NCI-H187 treated with DMSO at 0.1 percent for 48 hours (cell line): ENCODE measurements around the gene DMXL1.
"Not testable (repeated sequence)": the region's sequence is repeated elsewhere in the genome, so short reads cannot be mapped to it uniquely, and the experiment has no call there.

Experiments used
- DNase-seq: peaks from one replicate; lab custom pipeline; 2025; lab: John Stamatoyannopoulos, UW

The DMXL1 gene

DNA sequence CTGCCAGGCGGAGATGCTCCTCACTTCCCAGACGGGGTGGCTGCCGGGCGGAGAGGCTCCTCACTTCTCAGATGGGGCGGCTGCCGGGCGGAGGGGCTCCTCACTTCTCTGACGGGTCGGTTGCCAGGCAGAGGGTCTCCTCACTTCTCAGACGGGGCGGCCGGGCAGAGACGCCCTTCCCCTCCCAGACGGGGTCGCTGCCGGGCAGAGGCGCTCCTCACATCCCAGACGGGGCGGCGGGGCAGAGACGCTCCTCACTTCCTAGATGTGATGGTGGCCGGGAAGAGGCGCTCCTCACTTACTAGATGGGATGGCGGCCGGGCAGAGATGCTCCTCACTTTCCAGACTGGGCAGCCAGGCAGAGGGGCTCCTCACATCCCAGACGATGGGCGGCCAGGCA is 51.6 kb downstream of the DMXL1 start:
- not testable (repeated sequence) for DNase-seq

DNA sequence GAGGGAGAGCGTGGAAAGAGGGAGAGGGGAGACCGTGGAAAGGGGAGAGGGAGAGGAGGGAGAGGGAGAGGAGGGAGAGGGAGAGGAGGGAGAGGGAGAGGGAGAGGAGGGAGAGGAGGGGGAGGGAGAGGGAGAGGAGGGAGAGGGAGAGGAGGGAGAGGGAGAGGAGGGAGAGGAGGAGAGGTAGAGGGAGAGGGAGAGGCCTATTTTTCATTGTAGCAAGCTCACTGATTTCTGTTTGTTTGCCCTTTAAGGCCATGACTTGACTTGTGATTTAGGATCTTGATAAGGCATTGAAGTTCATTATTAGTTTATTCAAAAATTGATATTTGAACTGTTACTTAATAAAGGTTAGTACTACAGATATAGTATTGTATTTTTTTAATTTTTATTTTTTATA is 52.4 kb downstream of the DMXL1 start:
- DNase-seq = no peak

DNA sequence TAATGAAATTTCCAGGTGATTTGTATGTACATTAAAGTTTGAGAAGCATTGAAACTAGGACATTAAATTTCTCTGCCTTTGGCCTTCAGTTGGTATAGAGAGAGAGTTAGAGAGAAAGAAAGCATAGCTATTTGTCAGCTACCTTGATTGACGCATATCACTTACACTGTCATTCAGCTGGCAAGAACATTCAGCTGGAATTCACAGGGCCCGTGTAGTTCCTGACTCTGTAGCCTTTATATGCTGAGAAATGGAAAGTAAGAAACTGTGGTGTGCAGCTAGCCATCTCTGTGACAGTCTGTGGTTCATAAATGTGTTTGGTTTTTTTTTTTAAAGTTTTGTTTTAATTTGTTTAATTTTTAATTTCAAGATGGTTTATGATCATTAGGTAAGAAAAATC is 58.9 kb downstream of the DMXL1 start:
- DNase-seq = no peak

DNA sequence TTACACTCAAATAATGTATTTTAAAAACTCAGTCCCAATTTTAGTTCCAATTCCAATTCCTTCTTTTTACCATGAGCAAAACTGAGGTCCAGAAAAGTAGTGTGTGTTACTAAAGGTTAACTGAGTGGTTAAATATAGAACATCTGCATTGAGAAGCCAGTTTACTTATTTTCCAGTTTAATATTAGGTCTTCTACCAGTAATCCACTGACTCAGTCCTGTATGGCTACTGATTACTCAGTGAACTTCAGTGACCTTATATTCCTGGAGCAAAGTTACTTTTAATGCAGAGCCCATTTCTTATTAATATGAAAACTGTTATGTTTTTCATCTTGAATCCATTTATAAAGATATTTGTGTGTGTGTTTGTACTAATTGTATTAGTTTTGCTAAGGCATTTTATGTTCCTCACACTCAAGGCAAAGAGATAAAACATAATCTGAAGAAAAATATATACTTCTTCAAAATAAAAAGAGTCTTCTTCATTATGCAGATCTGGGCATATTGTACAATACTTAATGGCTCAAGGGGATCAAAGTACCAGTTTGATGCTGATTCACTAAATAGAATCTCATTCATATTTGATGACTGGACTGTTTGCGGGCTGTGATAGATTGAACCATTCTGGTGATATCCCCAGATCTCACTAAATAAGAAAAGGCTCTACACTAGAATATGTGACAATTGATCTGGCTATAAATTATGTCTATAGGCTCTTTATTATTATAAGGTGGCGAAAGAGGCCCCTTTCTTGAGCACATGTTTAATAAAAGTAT is 60.8 kb downstream of the DMXL1 start:
- no peak for DNase-seq

DNA sequence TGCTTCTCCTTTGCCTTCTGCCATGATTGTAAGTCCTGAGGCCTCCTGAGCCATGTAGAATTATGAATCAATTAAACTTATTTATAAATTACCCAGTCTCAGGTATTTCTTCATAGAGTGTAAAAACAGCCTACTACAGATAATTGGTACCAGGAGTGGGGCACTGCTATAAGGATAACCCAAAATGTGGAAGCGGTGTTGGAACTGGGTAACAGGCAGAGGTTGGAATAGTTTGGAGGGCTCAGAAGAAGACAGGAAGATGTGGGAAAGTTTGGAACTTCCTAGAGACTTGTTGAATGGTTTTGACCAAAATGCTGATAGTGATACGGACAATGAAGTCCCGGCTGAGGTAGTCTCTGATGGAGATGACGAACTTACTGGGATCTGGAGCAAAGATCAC is 64.9 kb downstream of the DMXL1 start:
- not testable (repeated sequence) for DNase-seq

DNA sequence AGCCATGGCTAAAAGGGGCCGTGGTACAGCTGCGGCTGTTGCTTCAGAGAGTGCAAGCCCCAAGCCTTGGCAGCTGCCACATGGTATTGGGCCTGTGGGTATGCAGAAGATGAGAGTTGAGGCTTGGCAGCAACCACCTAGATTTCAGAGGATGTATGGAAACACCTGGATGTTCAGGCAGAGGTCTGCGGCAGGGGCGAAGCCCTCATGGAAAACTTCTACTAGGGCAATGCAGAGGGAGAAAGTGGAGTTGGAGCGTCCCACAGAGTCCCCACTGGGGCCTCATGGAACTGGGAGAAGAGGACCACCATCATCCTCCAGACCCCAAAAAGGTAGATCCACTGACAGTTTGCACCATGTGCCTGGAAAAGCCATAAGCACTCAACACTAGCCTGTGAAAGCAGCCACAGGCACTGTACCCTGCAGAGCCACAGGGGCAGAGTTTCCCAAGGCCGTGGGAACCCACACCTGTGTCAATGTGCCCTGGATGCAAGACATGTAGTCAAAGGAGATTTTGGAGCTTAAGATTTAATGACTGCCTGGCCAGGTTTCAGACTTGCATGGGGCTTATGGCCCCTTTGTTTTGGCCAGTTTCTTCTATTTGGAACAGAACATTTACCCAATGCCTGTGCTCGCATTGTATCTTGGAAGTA is 65.9 kb downstream of the DMXL1 start:
- no peak for DNase-seq

DNA sequence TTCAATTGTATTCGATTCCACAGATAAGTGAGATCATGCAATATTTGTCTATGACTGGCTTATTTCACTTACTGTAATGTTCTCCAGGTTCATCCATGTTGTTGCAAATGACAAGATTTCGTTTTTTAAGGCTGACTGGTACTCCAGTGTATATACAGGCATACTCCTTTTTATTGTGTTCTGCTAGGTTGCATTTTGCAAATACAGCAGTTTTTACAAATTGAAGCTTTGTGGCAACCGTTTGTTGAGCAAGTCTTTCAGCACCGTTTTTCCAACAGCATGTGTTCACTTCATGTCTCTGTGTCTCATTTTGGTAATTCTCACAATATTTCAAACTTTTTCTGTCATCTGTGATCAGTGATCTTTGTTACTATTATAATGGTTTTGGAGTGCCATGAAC is 82.7 kb downstream of the DMXL1 start:
- DNase-seq = no peak

DNA sequence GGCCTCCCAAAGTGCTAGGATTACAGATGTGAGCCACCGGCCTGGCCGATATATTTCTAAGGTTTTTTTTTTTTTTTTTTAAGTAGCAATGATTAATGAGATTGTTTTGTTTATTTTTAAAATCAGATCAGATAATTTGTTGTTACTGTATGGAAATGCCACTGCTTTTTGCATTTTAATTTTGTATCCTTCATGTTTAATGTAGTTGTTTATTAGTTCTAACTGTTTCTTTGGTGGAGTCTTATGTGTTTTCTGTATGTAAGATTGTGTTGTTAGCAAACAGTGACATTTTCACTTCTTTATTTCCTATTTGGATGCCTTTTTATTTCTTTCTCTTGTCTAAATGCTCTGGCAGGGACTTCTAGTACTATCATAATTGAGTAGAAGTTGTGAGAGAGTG is 87.3 kb downstream of the DMXL1 start:
- no peak for DNase-seq

DNA sequence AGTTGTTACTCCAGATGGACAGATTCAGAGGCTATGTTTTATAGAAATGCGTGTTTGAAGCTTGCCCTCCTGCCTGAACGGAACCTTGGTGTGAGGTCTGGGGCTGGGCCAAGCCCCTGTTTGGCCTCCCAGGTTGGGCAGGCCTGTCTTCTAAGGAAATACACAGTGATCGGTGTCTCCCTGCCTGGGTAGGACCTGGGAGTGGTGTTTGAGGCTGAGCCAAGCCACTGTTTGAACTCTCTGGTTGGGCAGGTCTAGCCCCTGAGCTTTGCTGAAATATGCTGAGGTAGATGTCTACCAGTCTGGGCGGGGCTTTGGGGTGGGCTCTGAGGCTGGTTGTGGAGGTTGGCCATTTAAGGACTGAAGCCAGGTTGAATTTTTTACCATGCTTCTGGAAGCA is 90.5 kb downstream of the DMXL1 start:
- no peak for DNase-seq

DNA sequence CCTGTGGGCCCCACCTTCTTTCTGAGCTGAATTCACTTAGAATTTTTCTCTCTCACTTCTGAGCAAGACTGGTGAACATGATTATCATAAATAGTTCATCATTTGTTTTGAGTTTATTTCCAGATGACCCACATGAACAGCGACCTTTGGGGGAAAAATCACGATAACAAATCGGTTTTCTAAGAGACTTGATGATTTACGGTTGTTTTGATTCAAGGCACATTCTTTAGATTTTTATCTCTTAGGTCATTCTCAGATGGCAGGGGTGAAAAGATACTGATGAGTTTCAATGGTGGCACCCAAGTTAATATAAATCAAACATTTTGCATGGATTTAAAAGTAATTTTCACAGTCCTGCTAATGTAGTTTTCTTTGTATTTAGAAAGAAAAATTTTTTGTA is 95.1 kb downstream of the DMXL1 start:
- DNase-seq = no peak

DNA sequence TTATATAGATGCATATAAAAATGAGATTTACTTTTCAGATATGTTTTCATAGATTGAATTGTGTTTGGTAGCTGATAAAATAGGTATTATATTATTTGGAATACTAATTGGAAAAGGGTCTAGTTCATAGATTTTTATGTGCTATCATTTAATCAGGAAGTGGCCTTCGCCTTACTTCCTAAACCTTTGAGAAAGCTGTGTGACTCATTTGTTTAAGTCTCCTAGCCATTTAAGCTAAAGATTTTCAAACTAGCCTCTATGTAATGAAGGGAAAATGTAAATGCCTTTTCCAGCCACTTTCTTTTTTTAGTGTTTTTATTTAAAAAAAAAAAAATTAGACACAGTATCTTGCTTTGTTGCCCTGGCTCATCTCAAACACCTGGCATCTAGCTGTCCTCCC is 97.5 kb downstream of the DMXL1 start:
- DNase-seq = no peak

DNA sequence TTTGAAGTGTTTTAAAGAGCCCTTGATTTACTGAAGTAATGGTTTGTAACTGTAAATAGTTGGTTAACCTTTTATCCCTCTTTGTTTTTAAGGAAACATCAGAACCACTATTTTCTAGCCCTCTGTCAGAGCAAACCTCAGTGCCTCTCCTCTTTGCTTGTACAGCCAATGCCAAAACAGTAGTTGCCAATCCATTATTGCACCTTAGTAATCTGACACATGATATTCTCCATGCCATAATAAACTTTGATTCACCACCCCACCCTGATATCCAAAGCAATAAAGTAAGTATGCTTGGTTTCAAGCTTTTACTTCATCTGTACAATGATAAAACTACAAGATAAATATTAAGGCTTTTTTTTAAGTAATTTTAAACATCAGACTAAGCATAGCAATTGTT is 100.8 kb downstream of the DMXL1 start:
- no peak for DNase-seq

DNA sequence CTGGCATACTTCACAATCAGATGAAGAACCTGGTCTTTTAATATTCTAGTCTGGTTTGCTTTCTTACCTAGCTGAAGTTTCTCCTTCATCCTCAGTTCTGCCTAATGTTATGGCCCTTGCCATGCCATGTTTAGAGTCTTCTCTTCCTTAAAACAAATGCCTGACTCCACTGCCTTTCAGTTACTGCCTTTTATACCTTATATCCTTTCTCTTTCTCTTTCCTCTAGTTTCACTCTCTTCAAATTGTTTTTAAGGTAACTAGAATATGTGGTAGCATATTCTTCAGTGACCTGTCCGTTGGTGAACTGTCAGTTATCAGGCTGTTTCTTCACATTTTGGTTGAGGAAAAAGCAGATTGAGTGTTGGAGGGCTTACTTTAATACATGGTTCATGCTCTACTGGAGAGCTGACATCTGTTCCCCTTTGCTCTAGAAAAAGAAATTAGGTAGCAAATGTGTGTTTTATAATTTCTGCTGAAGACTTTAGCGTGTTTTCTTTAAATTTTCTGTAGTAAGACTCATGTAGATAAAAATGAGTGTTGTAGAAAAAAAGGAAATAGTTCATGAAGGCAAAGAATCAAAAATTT is 103.8 kb downstream of the DMXL1 start:
- DNase-seq = no peak

DNA sequence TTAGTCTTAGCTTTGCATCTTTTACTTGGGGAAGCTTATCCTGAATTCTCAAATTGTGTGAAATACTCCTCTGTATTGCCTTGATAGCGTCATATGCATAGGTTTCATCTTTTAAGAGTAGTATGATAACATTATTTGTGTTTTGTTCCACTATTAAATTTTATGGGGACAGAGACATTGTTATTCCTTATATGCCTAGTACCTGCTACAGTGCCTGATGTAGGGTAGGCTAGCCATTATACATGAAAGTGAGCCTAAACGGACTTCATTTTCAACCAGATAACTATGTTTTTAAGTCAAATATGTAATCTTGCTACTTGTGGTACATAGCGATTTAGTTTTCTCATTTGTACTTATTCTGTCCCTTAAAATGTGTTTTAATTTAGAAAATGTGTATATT is 105.9 kb downstream of the DMXL1 start:
- DNase-seq = no peak

DNA sequence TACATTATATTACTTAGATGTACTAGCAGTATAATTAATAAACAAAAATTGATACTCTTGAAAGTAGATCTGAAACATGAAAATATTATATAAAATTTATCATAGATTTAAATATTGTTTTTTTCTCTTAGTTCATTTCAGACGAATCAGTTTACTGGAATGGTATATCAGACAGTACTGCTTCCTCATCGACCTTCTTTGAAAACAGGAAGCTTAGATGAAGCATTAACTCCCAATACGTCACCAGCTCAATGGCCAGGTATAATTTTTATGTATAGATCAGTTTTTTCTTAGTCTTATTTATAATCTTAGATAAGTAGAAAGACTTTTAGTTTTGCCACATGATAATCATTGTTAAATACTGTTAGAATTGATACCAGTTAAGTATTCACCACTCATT is 106.3 kb downstream of the DMXL1 start:
- no peak for DNase-seq

DNA sequence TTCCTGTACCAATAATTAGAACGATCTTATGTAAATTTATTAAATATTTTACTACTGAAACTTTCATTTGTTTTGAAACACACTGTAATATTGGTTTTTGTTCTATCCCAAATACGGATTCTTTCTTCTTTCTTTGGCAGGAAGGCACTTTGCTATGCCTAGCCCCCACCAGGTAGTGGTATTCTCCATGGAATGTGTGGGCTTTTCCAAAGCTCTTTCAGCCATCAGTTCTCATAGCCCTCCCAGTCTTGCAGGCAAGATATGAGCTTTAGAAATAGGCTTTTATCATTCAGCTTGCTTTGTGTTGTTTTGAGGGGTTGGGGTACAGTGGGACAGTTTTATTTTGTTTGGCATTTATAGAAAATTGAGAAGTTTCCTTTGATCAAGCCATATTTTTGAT is 107.5 kb downstream of the DMXL1 start:
- no peak for DNase-seq

DNA sequence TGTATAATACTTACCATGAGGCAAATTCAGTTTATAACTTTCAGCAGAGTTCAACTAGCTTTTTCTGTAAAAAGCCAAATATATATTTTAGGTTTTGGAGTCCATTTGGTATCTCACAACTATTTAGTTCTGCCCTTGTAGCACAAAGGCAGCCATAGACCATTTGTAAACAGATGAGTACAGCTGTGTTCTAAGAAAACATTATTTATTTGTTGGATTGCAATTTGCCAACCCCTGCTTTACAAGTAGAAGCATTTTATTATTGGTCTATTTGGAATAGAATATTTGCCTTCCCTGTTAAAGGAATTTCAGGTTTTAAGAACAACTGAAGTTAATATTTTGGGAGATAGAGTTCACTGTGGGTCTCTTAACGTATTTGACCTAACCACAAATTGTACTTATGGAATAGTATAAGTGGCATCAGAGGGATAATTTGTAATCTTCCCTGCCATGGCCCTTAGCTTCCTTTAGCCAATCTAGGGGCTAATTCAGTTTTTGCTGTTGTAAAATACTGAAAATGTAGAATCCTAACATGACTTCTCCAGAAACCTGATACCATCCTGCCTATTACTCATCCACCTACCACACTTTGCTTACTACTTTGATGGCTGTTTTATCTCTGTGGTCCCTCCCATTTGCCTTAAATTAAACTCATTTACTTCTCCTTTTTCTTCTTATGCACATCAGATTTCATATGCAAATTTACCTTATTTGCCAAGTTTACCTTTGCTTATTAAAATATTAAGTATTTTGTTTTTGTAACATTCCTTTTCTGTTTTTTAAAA is 109.2 kb downstream of the DMXL1 start:
- no peak for DNase-seq

DNA sequence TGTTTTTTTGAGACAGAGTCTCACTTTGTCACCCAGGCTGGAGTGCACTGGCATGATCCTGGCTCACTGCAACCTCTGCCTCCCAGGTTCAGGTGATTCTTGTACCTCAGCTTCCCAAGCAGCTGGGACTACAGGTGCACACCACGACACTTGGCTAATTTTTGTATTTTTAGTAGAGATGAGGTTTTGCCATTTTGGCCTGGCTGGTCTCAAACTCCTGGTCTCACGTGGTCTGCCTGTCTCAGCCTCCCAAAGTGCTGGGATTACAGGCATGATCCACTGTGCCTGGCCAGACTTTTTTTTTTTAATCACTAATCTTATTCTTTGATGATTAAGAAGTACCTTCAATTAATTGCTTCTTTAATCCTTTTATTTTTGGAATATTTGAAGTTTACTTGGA is 114.6 kb downstream of the DMXL1 start:
- DNase-seq = not testable (repeated sequence)

DNA sequence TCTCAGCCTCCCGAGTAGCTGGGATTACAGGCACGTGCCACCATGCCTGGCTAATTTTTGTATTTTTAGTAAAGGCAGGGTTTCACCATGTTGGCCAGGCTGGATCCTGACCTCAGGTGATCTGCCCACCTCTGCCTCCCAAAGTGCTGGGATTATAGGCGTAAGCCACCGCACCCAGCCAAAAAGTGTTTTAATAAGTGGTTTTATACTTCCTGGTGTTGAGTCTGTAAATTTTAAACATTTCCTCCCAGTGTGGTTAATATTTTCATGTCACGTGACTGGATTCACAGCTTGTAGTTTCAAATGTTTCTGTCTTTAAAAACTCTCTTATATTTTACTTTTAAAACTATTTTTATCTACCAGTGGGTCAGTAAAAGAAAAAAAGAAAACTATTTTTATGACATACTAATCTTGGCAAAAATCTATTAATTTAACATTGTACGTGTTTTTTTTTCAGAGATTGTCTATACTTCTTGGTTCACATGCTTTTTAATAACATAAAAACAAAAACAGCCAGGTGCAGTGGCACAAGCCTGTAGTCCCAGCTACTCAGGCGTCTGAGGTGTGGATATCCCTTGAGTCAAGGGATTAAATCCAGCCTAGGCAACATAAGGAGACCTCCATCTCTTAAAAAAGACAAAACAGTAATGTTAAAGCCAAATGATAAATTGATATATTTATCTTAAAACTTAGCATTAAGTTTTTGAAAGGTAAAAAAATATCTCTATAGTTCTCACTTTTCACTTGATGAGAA is 117.1 kb downstream of the DMXL1 start:
- DNase-seq = no peak

DNA sequence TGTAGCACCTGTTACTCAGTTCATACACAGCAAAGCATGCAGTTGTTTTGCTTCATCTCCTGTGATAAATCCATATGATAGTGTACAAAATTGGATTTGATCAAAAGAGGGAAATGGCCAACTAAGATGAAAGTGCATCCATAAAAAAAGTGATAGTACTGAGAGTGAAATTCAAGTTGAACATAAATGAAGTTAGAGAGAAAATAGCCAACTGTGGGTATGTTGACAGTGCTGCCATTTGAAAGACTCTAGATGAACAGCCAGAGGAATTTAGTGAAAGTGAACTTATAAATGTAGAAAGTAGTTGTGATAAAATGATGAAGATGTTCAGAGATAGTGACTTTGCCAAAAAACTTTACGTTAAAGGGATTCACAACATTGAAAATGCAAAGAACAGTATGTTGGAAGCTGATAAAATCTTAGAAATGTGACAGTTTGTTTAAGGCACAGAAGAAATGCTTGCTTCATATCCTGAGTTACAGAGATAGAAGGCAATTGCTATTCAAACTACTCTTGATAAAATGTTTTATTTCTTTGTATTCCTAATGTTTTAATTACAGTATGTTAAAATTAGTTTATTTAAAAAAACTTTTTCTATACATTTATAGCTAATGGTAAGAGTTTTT is 119.7 kb downstream of the DMXL1 start:
- DNase-seq = no peak

DNA sequence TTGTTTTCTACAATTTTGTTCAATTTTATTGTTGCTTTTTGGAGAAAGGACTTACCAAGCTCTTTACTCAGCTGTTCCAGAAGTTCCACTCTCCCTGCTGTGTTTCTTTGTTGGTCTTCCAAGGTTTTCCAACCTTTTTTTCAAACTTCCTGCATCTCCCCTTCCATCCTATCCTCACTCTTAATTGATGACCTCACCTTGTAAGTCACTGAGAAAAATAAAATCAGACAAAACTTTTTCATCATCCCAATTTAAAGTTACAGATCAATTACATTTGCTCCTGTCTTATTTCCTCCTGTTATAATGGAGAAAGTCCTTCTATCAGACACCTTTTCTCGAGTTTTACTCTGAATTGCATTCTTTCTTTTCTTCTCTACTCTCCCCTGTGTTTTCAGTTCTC is 121.1 kb downstream of the DMXL1 start:
- no peak for DNase-seq

DNA sequence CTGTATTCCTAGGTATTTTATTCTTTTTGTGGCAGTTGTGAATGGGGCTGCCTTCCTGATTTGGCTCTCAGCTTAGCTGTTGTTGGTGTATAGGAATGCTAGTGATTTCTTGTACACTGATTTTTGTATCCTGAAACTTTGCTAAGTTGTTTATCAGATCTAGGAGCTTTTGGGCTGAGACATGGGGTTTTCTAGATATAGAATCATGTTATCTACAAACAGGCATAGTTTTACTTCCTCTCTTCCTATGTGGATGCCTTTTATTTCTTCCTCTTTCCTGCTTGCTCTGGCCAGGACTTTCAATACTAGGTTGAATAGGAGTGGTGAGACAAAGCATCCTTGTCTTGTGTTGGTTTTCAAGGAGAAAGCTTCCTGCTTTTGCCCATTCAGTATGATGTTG is 129.9 kb downstream of the DMXL1 start:
- DNase-seq = no peak
